Vagina (tissue), 2 donors: Measurements from ENCODE around the gene FSTL4.

Source experiments
- POLR2A ChIP-seq, 2 donors: fragments of 450-650 bp; IDR thresholded peaks; one replicate each; pipeline ENCODE4 v1.6.1; 2017; ENCODE audit warnings: antibody characterized with exemption in 2 of 2, mild to moderate bottlenecking in 2 of 2, moderate library complexity in 2 of 2
- TF ChIP-seq, protein P1 (sequence below), 3 experiments: fragments of 450-650 bp in 2 of 3; fragments of 200-600 bp in 1 of 3; sonication (generic) in 1 of 3; IDR thresholded peaks; one replicate each; pipeline ENCODE4 v1.5.1; 2017 to 2019; ENCODE audit warnings: antibody characterized with exemption in 3 of 3, mild to moderate bottlenecking in 2 of 3, moderate library complexity in 2 of 3

DNA sequence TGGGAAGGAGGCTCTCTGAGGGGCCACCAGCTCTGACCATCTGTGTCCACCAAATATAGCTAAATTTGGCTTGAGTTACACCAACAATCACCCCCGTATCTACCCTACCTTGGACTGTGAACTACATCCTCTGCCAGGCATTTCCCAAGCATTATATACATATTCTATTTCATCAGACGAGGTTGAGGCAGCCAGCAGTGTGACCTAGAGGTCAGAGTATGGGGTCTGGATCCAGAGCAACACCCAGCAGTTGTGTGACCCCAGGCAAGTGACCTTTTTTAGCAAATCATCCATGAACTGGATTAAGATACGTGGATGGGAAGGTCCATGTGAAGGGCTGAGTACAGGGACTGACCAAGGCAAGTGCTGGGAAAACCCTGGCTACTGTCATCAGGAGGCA is 379.9 kb downstream of the FSTL4 start:
- TF ChIP-seq, protein P1, sequence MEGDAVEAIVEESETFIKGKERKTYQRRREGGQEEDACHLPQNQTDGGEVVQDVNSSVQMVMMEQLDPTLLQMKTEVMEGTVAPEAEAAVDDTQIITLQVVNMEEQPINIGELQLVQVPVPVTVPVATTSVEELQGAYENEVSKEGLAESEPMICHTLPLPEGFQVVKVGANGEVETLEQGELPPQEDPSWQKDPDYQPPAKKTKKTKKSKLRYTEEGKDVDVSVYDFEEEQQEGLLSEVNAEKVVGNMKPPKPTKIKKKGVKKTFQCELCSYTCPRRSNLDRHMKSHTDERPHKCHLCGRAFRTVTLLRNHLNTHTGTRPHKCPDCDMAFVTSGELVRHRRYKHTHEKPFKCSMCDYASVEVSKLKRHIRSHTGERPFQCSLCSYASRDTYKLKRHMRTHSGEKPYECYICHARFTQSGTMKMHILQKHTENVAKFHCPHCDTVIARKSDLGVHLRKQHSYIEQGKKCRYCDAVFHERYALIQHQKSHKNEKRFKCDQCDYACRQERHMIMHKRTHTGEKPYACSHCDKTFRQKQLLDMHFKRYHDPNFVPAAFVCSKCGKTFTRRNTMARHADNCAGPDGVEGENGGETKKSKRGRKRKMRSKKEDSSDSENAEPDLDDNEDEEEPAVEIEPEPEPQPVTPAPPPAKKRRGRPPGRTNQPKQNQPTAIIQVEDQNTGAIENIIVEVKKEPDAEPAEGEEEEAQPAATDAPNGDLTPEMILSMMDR (IDR thresholded peaks at IDR 0.05): no peak
- TF ChIP-seq POLR2A (IDR thresholded peaks at IDR 0.05): no peak
